IPS-NIHi7 (cell line): ENCODE results near the gene MTOR.

Experiments used
- DNase-seq: peaks from one replicate; pipeline ENCODE4 v3.0.0; 2012; ENCODE audit warnings: mixed read lengths; ENCODE audit errors: extremely low spot score

MTOR gene

DNA sequence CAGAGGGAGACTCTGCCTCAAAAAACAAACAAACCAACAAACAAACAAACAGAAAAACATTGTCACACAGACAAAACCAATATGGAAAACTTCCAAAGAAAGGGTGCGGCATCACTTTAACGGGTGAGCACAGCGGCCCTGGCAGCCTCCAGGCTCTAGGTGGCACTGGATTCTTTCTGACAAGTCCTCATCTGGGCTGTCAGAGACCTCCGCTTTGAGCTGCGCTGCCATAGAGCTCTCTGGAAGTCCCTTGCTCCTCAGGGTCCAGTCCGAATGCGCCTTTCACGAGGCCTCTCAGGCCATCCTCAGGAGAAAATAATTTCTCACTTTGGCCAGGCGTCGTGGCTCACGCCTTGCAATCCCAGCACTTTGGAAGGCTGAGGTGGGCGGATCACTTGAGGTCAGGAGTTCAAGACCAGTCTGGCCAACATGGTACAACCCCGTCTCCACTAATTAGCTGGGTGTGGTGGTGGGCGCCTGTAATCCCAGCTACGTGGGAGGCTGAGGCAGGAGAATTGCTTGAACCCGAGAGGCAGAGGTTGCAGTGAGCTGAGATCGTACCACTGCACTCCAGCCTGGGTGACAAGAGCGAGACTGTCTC lies 198.3 kb downstream of the MTOR start:
- peak; percentile 53 for DNase-seq

DNA sequence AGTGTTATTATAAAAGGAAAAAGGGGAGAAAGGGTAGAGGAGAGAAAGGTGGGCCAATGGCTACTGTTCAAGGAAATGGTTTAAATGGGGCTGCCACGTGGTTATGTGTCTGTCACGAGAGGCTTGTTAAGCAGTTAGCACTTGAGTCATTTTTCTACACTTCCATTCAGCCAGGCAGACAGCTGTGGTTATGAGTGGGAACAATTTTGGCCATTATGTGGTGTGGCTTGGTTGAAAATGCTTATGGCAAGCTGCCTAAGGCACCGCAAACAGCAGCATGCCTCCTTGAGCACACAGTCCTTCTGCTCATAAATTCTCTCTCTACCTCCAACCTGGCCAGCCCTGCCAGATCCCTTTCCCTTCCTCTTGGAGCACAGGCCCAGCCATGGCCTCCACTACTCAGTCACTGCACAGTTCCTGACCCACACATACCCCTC lies 199.4 kb downstream of the MTOR start:
- no peak for DNase-seq

DNA sequence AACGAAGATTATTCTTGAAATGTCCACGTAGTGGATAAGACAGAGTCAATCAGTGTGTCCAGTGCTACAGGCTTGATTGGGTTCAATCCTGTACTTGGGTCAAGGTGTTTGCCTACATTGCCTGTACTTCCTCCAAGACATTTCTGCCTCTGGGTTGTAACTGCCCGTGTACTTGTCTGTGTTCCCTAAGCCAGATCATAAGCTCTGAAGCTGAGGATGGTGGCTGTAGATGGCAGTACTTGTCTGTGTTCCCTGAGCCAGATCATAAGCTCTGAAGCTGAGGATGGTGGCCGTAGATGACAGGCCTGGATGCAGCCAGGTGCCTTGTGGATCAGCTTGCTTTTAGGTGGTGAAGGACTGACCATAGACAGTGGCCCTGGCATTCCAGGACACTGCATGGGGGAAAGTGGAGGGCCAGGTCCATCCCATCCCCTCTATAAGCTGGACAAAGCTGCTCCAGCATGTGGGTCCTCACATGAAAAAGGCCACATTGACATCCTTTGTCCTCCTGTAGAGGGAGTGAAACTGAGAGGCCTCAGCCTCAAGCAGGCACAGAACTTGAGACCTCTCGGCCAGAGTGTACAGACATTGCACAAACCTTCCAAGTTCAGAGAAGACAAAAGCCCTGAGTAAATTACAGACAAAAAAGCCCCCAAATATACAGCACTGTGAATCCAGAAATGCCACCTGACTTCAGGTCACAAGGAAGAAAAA lies 200.5 kb downstream of the MTOR start:
- DNase-seq: no peak

DNA sequence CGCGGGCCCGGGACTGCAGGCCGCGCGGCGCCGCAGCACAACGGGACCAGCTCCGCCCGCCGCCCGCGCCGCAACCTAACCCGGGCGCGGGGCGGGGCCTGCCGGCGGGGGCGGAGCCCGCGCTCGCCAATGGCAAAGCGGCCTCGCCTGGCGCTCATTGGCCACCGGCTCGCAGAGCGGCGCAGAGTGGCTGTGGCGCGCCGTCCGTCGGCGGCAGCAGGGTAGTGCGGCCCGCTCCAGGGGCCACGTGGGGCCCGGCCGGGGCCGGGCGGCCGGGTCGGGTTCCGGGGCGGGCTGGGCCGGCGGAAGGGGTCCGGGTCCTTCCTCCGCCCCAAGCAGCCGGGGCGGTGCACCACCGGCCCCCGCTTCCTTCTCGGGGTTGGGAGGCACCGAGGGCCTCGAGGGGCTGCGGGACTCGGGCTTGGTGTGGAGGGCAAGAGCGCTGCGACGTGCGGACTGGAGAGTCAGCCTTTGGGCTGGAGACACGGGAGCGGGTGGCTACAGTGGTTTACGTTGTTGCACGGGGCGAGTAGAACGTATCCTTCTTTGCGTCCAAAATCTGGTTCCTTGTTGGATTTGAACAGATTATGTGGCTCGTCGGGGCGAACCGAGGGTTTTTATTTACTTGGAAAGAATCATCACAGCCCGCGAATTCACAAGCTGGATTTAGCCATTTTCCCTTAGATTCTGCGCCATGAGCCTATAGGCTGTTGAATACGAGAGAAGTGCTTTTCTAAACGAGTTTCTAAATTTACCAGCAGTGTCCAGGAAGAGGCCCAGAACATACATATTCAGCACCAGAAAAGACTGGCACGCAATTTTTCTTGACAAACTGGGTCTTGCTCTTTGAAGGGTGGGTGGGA lies 202.2 kb downstream of the MTOR start, which contains the start of gene SRM:
SRM (minus strand) TSS at position 51 of the 863 bp plus-strand sequence. CDS start 75 bp downstream, outside the sequence.
- peak; percentile 100 for DNase-seq

DNA sequence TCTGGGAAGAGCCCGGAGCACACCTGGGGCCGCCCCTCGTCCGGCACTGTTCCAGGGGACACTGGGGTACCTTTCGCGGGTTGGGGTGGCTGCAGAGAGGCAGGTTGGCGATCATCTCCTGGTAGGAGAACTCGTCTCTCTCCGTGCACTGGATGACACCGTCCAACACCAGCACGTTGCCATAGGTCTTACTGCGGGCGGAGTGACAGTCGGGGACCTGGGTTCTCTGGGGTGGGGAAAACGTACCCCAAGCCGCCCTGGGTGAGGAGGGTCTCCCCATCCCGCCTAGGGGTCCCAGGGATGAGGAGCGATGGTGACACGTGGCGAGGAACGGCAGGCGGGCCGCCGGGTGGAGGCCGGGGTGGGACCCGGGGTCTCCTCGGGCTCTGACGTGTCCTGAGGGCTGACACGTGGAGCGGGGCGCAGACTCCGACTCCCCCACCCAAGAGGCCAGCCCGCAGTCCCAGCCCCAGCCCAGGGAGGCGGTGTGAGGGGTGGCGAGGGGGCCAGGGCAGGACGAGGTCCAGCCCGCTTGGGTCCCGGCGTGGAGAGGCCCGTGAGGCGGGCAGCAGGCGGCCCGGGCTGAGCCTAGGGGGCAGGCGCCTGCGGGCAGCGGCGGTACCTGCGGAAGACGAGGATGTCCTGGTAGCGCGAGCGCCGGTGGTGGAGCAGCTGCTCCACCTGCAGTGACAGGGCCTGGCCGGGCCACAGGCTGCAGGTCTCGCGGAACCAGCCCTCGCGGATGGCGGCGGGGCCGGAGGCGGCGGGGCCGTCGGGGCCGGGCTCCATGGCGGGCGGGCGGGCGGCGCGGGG lies 203.0 kb downstream of the MTOR start:
- no peak for DNase-seq

DNA sequence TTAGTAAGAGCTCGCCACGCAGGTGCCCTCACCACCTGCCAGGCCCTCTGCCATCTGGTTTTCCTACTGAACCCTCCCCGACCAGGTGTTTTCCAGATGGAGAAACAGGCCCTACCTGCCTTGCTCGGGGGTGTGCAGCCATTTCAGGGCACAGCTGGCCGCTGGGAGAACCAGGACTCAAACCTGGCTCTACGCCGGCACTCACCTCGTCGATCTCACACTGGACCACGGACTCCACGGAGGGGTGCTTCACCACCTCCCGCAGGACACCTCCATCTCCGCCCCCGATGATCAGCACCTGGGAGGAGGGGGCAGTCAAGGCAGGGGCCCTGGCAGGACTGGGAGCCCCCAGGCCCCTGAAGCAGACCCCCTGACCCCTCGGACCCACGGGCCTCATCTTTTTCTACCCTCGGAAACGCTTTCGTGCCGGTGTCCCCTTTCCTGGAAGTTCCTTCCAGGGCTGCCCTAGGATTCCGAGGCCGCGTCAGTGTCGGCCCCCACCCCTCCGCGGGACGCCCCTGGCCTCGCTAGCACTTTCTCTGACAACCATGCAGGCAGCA lies 203.7 kb downstream of the MTOR start:
- DNase-seq: no peak

DNA sequence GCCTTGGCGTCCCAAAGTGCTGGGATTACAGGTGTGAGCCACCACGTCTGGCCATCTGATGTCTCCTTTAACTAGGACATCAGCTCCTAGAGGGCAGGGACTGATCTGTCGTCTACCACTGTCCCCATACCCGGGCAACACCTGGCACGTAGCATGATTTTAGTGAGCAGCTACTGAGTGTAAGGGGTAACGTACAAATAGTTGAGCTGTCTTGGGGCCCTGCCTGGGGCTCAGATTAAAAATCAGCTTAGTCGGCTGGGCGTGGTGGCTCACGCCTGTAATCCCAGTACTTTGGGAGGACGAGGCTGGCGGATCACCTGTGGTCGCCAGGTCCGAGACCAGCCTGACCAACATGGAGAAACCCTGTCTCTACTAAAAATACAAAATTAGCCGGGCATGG lies 204.3 kb downstream of the MTOR start:
- no peak for DNase-seq

DNA sequence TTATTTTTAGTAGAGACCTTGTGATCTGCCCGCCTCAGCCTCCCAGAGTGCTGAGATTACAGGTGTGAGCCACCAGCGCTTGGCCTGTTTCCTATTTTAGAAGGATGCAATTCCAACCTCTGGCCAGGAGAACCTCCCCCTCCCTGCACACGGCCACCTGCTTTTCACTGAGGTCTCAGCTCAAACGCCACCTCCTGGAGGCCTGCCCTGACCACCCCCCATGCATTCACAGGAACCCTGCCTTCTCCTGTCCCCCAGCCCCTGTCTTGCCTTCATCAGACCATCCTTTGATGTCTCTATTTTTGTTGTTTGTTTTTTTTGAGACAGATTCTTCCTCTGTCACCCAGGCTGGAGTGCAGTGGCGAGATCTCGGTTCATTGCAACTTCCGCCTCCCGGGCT lies 204.9 kb downstream of the MTOR start:
- no peak for DNase-seq
